ENCODE data around the gene HNRNPLL.

HNRNPLL gene

GRCh38 chr2:38527338-38528007 is 75.3 kb downstream of the HNRNPLL start:
- no peak for DNase-seq (ENCODE audit: low spot score)

- DNase-seq (ENCODE audit: low spot score), result no peak
Observed at GRCh38 chr2:38526195-38526594, 76.5 kb downstream of the HNRNPLL start.

- DNase-seq (ENCODE audit: low spot score), result no peak
Observed at GRCh38 chr2:38524580-38524979, 78.1 kb downstream of the HNRNPLL start.

- no peak for DNase-seq (ENCODE audit: low spot score)
Observed at GRCh38 chr2:38523728-38524437, 78.8 kb downstream of the HNRNPLL start.

GRCh38 chr2:38522754-38523349 is 79.9 kb downstream of the HNRNPLL start:
- DNase-seq (ENCODE audit: low spot score), result no peak

- DNase-seq (ENCODE audit: low spot score), result no peak
Observed at GRCh38 chr2:38521835-38522234, 80.9 kb downstream of the HNRNPLL start.

GRCh38 chr2:38517284-38517683 is 85.4 kb downstream of the HNRNPLL start:
- no peak for DNase-seq (ENCODE audit: low spot score)

- no peak for DNase-seq (ENCODE audit: low spot score)
Observed at GRCh38 chr2:38516526-38516925, 86.2 kb downstream of the HNRNPLL start.

GRCh38 chr2:38516122-38516521 is 86.6 kb downstream of the HNRNPLL start:
- no peak for DNase-seq (ENCODE audit: low spot score)

- peak; percentile 28 for DNase-seq (ENCODE audit: low spot score)
Observed at GRCh38 chr2:38515155-38516074, 87.3 kb downstream of the HNRNPLL start.

- DNase-seq (ENCODE audit: low spot score), result no peak
Observed at GRCh38 chr2:38514603-38515154, 88.0 kb downstream of the HNRNPLL start.

- no peak for DNase-seq (ENCODE audit: low spot score)
Observed at GRCh38 chr2:38512211-38512610, 90.5 kb downstream of the HNRNPLL start.
